ENCODE data around the gene EIF3L.

EIF3L gene

GRCh38 chr22:37860796-37861421 lies 11.7 kb downstream of the EIF3L start:
- no peak for DNase-seq (ENCODE audit: low read depth)
- TF ChIP-seq, protein P1, sequence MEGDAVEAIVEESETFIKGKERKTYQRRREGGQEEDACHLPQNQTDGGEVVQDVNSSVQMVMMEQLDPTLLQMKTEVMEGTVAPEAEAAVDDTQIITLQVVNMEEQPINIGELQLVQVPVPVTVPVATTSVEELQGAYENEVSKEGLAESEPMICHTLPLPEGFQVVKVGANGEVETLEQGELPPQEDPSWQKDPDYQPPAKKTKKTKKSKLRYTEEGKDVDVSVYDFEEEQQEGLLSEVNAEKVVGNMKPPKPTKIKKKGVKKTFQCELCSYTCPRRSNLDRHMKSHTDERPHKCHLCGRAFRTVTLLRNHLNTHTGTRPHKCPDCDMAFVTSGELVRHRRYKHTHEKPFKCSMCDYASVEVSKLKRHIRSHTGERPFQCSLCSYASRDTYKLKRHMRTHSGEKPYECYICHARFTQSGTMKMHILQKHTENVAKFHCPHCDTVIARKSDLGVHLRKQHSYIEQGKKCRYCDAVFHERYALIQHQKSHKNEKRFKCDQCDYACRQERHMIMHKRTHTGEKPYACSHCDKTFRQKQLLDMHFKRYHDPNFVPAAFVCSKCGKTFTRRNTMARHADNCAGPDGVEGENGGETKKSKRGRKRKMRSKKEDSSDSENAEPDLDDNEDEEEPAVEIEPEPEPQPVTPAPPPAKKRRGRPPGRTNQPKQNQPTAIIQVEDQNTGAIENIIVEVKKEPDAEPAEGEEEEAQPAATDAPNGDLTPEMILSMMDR (conservative IDR thresholded peaks at IDR 0.05; ENCODE audit: low read depth, low read length) = no peak
- H3K4me3 ChIP-seq (ENCODE audit: low read depth, low read length) = no peak overlapping the region

DNA sequence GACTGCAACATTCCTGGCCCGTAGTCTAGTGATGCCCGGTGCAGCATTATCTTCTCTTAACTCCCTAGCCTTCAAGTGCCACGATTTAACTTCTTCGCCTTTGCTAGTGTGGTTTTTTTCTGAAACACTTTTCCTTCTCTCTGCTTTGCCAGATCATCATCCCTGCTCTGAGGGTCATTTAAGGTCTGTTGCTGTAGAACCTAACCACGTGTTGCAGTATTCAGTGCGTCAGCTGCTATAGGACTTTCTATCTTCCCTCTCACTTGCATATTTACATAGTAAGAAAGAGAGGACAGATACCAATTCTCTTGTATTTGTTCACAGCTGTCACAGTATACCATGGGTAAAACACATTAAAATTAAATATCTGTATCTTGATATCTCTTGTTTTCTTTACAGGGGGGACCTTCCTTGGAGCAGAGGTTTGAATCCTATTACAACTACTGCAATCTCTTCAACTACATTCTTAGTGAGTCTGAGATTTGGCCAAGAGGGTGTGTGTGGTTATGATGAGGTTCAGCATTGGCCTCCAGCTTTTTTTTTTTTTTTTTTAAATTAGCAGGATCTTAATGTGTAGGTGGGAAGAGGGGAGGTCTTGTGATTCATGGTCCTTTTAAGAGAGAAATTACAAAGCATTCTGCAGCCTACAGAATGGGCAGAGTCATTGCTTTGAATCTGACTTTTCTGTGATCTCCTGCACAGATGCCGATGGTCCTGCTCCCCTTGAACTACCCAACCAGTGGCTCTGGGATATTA lies 13.5 kb downstream of the EIF3L start:
- H3K4me3 ChIP-seq (ENCODE audit: low read depth, low read length) = no peak overlapping the region
- TF ChIP-seq, protein P1 (conservative IDR thresholded peaks at IDR 0.05; ENCODE audit: low read depth, low read length) = no peak
- DNase-seq (ENCODE audit: low read depth) = no peak

DNA sequence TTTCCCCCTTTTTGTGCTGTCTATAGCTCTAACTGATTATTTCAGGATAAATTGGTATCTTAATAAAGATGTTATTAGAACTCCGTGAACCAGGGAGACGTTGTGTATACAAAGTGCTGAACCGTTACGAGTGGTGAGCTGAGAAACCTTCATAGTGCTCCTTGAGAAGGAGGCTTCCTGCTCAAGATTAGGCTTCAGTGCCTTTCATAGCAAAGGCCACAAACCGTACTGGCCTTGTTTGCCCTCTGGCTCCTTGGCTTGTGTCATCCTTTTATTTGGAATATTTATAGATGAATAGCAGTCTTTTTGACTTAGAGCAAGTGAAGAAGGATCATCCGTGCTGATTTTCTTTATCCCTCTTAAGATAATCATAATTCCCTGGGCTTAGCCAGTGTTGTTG lies 16.3 kb downstream of the EIF3L start:
- DNase-seq (ENCODE audit: low read depth) = no peak
- TF ChIP-seq, protein P1 (conservative IDR thresholded peaks at IDR 0.05; ENCODE audit: low read depth, low read length) = no peak
- H3K4me3 ChIP-seq (ENCODE audit: low read depth, low read length) = no peak overlapping the region

DNA sequence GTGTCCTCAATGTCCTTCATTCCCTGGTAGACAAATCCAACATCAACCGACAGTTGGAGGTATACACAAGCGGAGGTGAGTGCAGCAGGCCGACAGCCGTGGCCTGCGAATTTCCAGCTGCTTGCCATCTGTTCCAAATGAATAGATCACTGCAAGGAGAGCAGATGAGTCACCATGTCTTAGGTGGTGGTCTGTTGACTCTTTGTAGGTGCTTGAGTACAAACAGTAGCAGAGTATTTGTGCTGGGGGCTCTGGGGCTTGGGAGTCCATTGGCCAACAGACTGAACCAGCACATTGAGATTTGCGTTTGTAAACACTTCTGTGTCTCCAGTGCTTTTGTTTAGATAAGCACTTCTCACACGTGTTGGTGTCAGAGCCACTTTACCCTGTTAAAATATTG lies 21.1 kb downstream of the EIF3L start:
- TF ChIP-seq, protein P1 (conservative IDR thresholded peaks at IDR 0.05; ENCODE audit: low read depth, low read length) = no peak
- DNase-seq (ENCODE audit: low read depth) = peak; percentile 50
- H3K4me3 ChIP-seq (ENCODE audit: low read depth, low read length) = no peak overlapping the region

GRCh38 chr22:37880668-37881440 lies 31.6 kb downstream of the EIF3L start:
- TF ChIP-seq, protein P1 (conservative IDR thresholded peaks at IDR 0.05; ENCODE audit: low read depth, low read length) = no peak
- DNase-seq (ENCODE audit: low read depth) = peak; percentile 69

GRCh38 chr22:37884420-37884819 lies 35.2 kb downstream of the EIF3L start:
- H3K4me3 ChIP-seq (ENCODE audit: low read depth, low read length) = no peak overlapping the region
- TF ChIP-seq, protein P1 (conservative IDR thresholded peaks at IDR 0.05; ENCODE audit: low read depth, low read length) = no peak
- DNase-seq (ENCODE audit: low read depth) = no peak

More at GRCh38 chr22:37880668-37881440, 31.6 kb downstream of the EIF3L start:
- no peak overlapping the region for H3K4me3 ChIP-seq (ENCODE audit: low read depth, low read length)

All from choroid plexus epithelial cell (primary cell).